Spleen (tissue), 11 donors: Measurements from ENCODE around the gene SYCP3. TPM values are rescaled to one million over a fixed set of nuclear protein-coding genes. Genes with fewer than 3 reads are reported as not detected.

Experiments
- DNase-seq: peaks from one replicate; pipeline ENCODE4 v3.0.0-alpha.2; 2020
- H3K27ac ChIP-seq, 8 donors: fragments of 200-600 bp; sonication (generic) in 7 of 8; 1 replicate in 4 of 8; 2 replicates in 4 of 8; pipeline versions ENCODE4 v1.5.0 to v1.8.0; 2016 to 2021; ENCODE audit warnings: inconsistent platforms in 4 of 8, mild to moderate bottlenecking in 4 of 8, moderate library complexity in 1 of 8
- H3K27me3 ChIP-seq, 7 donors: fragments of 200-600 bp; sonication (generic) in 6 of 7; replicated peaks in 1 of 7; 1 replicate in 4 of 7; 2 replicates in 3 of 7; pipeline versions ENCODE4 v1.5.0 to v1.8.0; 2016 to 2021; ENCODE audit warnings: inconsistent platforms in 3 of 7, mild to moderate bottlenecking in 1 of 7
- H3K36me3 ChIP-seq, 6 donors: fragments of 200-600 bp; sonication (generic) in 5 of 6; 1 replicate in 4 of 6; 2 replicates in 2 of 6; pipeline versions ENCODE4 v1.5.0 to v1.8.0; 2016 to 2021; ENCODE audit warnings: inconsistent platforms in 2 of 6
- H3K4me1 ChIP-seq, 6 donors: fragments of 200-600 bp; sonication (generic) in 5 of 6; 1 replicate in 3 of 6; 2 replicates in 3 of 6; pipeline versions ENCODE4 v1.5.0 to v1.8.0; 2016 to 2021; ENCODE audit warnings: inconsistent platforms in 3 of 6
- H3K4me3 ChIP-seq, 8 donors: fragments of 200-600 bp; sonication (generic) in 7 of 8; 1 replicate in 4 of 8; 2 replicates in 4 of 8; pipeline versions ENCODE4 v1.5.0 to v1.8.0; 2016 to 2021; ENCODE audit warnings: inconsistent platforms in 4 of 8, mild to moderate bottlenecking in 4 of 8, moderate library complexity in 2 of 8
- H3K9me3 ChIP-seq, 8 donors: fragments of 200-600 bp; sonication (generic) in 7 of 8; 1 replicate in 4 of 8; 2 replicates in 4 of 8; pipeline versions ENCODE4 v1.5.0 to v1.8.0; 2016 to 2021; ENCODE audit warnings: inconsistent platforms in 4 of 8
- CTCF ChIP-seq, 11 experiments: fragments of 200-600 bp in 7 of 11; fragments of 450-650 bp in 4 of 11; sonication (generic) in 4 of 11; IDR thresholded peaks in 8 of 11; conservative IDR thresholded peaks in 3 of 11; 1 replicate in 7 of 11; 2 replicates in 4 of 11; pipeline versions ENCODE4 v1.4.0 to v1.8.0; 2016 to 2021; ENCODE audit warnings: antibody characterized with exemption in 11 of 11, inconsistent platforms in 4 of 11, mild to moderate bottlenecking in 1 of 11
- POLR2A ChIP-seq, 3 donors: fragments of 450-650 bp; IDR thresholded peaks; one replicate each; pipeline ENCODE4 v1.5.1; 2017; ENCODE audit warnings: antibody characterized with exemption in 3 of 3, mild to moderate bottlenecking in 1 of 3
- POLR2AphosphoS5 ChIP-seq, 3 donors: sonication (generic); formaldehyde crosslinking; IDR thresholded peaks; one replicate each; pipeline ENCODE4 v1.5.1; 2017; ENCODE audit warnings: antibody characterized with exemption in 3 of 3
- WGBS, 5 donors: extraction: QIAGEN DNeasy Blood & Tissue Kit in 3 of 5; methylation state at CpG; one replicate each; pipeline versions ENCODE4 v1.1.5 to v1.1.7; 2013 to 2018; 5-methylcytosine and 5-hydroxymethylcytosine counted together
- intact Hi-C: fragments of 100-400 bp; cut with DNase I; formaldehyde crosslinking; loops from one replicate; pipeline ENCODE4 v1.15.0; 2023; ENCODE audit warnings: low total_unique reads
- polyA plus RNA-seq, 3 donors: library from polyadenylated mRNA; stranded (reverse); fragments of 200-250 nt; gene quantifications; one replicate each; pipeline ENCODE4 v1.2.1, GENCODE V29; 2013
- total RNA-seq, 7 donors: library from RNA; depleted of rRNA in 3 of 7; stranded (reverse); fragments of >200 nt in 3 of 7; fragmentation: NEBNext Ultra II Directional in 4 of 7; extraction: Animal tissue kit (Norgen Biotek cat#: 25700) in 4 of 7; gene quantifications; one replicate each; pipeline versions ENCODE4 v1.1.0 to v1.2.1, GENCODE V29; 2016 to 2021
- donor health status: healthy with polysubstance abuse.
- donor health status: DM: no; HTN: no; CAD: no; lungs with moderate emphysema.
- donor health status: DM: no; HTN: no; CAD: no.
- donor health status: Bipolar disorder and iron deficiency.
- donor health status: healthy.
- donor health status: DM: no; HTN: no; CAD: no.
- donor health status: DM: yes; HTN: yes; CAD: no.

SYCP3 gene
- total and polyA plus RNA-seq, 10 donors: 0.23 to 3.5 (median 0.44) TPM

GRCh38 chr12:101779626-101780025, 40.4 kb upstream of the SYCP3 start:
- H3K27me3 ChIP-seq: no peaks in the 10 kb centered on the region
- H3K27ac ChIP-seq: no peak overlapping the region
- no peaks in the 10 kb centered on the region for H3K9me3 ChIP-seq
- WGBS, 5 donors: 94 to 98% (median 95%) methylated on average over 6 of the region's 6 CpGs
- peaks cover 0 to 38% (median 7%) of the 10 kb centered on the region in 6 donors for H3K4me1 ChIP-seq
- peaks cover 0 to 79% (median 5%) of the 10 kb centered on the region in 6 donors for H3K36me3 ChIP-seq
- intact Hi-C loops: loop anchor here (5.0 kb wide), 1 partner anchor 48 kb away; no protein-coding TSS in a partner anchor
- no peak for DNase-seq
- no peak overlapping the region for H3K4me3 ChIP-seq
- TF ChIP-seq POLR2AphosphoS5 (IDR thresholded peaks at IDR 0.05) (no peak), CTCF (IDR thresholded peaks at IDR 0.05 in 8 of 11, conservative IDR thresholded peaks at IDR 0.05 in 3 of 11) (no peak), POLR2A (IDR thresholded peaks at IDR 0.05) (no peak)

GRCh38 chr12:101779200-101779599, 39.9 kb upstream of the SYCP3 start:
- no peaks in the 10 kb centered on the region for H3K9me3 ChIP-seq
- DNase-seq: no peak
- no peak for TF ChIP-seq POLR2AphosphoS5 (IDR thresholded peaks at IDR 0.05)
- no peak for TF ChIP-seq POLR2A (IDR thresholded peaks at IDR 0.05)
- no peak for TF ChIP-seq CTCF (IDR thresholded peaks at IDR 0.05 in 8 of 11, conservative IDR thresholded peaks at IDR 0.05 in 3 of 11)
- H3K4me1 ChIP-seq: peaks cover 0 to 38% (median 7%) of the 10 kb centered on the region in 6 donors
- intact Hi-C loops: loop anchor here (5.0 kb wide), 1 partner anchor 48 kb away; no protein-coding TSS in a partner anchor
- no peaks in the 10 kb centered on the region for H3K27me3 ChIP-seq
- H3K4me3 ChIP-seq: no peak overlapping the region
- H3K27ac ChIP-seq: no peak overlapping the region
- H3K36me3 ChIP-seq: peaks cover 0 to 75% (median 3%) of the 10 kb centered on the region in 6 donors
- WGBS, 5 donors: 93 to 96% (median 94%) methylated on average over 3 of the region's 3 CpGs

DNA sequence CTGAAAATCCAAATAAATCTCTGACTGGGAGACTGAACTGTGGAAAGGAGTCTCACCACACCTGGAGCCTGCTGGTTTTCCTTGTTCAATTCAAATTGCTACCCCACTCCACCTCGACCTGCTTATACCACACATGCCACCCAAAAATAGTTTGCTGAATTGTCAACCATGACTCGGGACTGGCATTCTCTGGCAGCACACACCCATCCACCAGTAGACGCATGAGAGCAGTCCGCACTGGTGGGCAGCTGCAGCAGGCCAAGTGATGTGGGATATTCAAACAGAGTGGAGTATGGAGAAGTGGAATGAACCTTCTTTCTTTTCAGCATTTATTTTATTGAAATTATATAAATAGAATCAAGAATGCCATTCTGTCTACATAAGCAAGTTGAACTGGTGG, 38.7 kb upstream of the SYCP3 start:
- intact Hi-C loops: loop anchor here (5.0 kb wide), 1 partner anchor 49 kb away; no protein-coding TSS in a partner anchor
- Histone ChIP-seq H3K36me3 (peaks cover 0 to 63% (median 2%) of the 10 kb centered on the region in 6 donors), H3K27ac (peak overlapping the region in 4 of 8 donors; percentile 41 to 69 (median 60)), H3K4me1 (peaks cover 0 to 49% (median 11%) of the 10 kb centered on the region in 6 donors), H3K4me3 (no peak overlapping the region), H3K9me3 (no peaks in the 10 kb centered on the region), H3K27me3 (no peaks in the 10 kb centered on the region)
- WGBS, 5 donors: 68 to 83% (median 73%) methylated on average over 4 of the region's 4 CpGs
- TF ChIP-seq POLR2A (IDR thresholded peaks at IDR 0.05) (no peak), POLR2AphosphoS5 (IDR thresholded peaks at IDR 0.05) (no peak), CTCF (IDR thresholded peaks at IDR 0.05 in 8 of 11, conservative IDR thresholded peaks at IDR 0.05 in 3 of 11) (no peak)
- DNase-seq: no peak

- Histone ChIP-seq H3K27ac (peak overlapping the region in 5 of 8 donors; percentile 38 to 69 (median 58)), H3K4me1 (peaks cover 0 to 54% (median 14%) of the 10 kb centered on the region in 6 donors), H3K27me3 (no peaks in the 10 kb centered on the region), H3K4me3 (no peak overlapping the region), H3K9me3 (no peaks in the 10 kb centered on the region), H3K36me3 (peaks cover 0 to 58% (median 3%) of the 10 kb centered on the region in 6 donors)
- DNase-seq: no peak
- WGBS, 5 donors: 27 to 44% (median 30%) methylated on average over 3 of the region's 3 CpGs
- intact Hi-C loops: loop anchor here (5.0 kb wide), 1 partner anchor 50 kb away; no protein-coding TSS in a partner anchor
- no peak for TF ChIP-seq CTCF (IDR thresholded peaks at IDR 0.05 in 8 of 11, conservative IDR thresholded peaks at IDR 0.05 in 3 of 11)
- no peak for TF ChIP-seq POLR2A (IDR thresholded peaks at IDR 0.05)
- no peak for TF ChIP-seq POLR2AphosphoS5 (IDR thresholded peaks at IDR 0.05)
These were observed 38.2 kb upstream of the SYCP3 start for GRCh38 chr12:101777485-101777884.
